Measurements from ENCODE around the gene CDH15. TPM values are rescaled to one million over a fixed set of nuclear protein-coding genes. Genes with fewer than 3 reads are reported as not detected.

Gene CDH15
- total RNA-seq, 1 donor from 2014 or later, result not detected

- H4K20me1 ChIP-seq (ENCODE audit: low read depth), result no peaks in the 10 kb centered on the region
- no peak overlapping the region for H3K27ac ChIP-seq
- H3K79me2 ChIP-seq (ENCODE audit: low read depth), result no peaks in the 10 kb centered on the region
- no peak overlapping the region for H3K4me3 Mint-ChIP-seq
- H3F3A ChIP-seq (ENCODE audit: low read depth), result peaks cover 11% of the 10 kb centered on the region
- H3K4me2 ChIP-seq, result no peak overlapping the region
- H3K4me1 Mint-ChIP-seq, result no peaks in the 10 kb centered on the region
- no peaks in the 10 kb centered on the region for H3K36me3 ChIP-seq
- H2AFZ ChIP-seq (replicated peaks), result no peak overlapping the region
- H3K27me3 ChIP-seq, result peaks cover 80% of the 10 kb centered on the region
- no peaks in the 10 kb centered on the region for H3K9me3 ChIP-seq (ENCODE audit: low read depth)
- H3K9ac ChIP-seq, result no peak overlapping the region
- no peaks in the 10 kb centered on the region for H3K4me1 ChIP-seq
- H3K4me3 ChIP-seq, result no peak overlapping the region
- H3K27me3 Mint-ChIP-seq (ENCODE audit: insufficient read depth, low read depth), result peaks cover 23% of the 10 kb centered on the region
- peak; percentile 14 for DNase-seq (ENCODE audit: low spot score)
- no peaks in the 10 kb centered on the region for H3K9me3 Mint-ChIP-seq
- H3K27ac Mint-ChIP-seq, result no peak overlapping the region
- TF ChIP-seq EZH2 (IDR thresholded peaks at IDR 0.05) (no peak), EZH2phosphoT487 (IDR thresholded peaks at IDR 0.05) (no peak)
- TF ChIP-seq, protein P1, sequence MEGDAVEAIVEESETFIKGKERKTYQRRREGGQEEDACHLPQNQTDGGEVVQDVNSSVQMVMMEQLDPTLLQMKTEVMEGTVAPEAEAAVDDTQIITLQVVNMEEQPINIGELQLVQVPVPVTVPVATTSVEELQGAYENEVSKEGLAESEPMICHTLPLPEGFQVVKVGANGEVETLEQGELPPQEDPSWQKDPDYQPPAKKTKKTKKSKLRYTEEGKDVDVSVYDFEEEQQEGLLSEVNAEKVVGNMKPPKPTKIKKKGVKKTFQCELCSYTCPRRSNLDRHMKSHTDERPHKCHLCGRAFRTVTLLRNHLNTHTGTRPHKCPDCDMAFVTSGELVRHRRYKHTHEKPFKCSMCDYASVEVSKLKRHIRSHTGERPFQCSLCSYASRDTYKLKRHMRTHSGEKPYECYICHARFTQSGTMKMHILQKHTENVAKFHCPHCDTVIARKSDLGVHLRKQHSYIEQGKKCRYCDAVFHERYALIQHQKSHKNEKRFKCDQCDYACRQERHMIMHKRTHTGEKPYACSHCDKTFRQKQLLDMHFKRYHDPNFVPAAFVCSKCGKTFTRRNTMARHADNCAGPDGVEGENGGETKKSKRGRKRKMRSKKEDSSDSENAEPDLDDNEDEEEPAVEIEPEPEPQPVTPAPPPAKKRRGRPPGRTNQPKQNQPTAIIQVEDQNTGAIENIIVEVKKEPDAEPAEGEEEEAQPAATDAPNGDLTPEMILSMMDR (IDR thresholded peaks at IDR 0.05), result no peak
- no peaks in the 10 kb centered on the region for H3K36me3 Mint-ChIP-seq
These were observed 22.2 kb downstream of the CDH15 start for GRCh38 chr16:89193576-89194293.

- no peaks in the 10 kb centered on the region for H3K4me1 ChIP-seq
- H3K9me3 ChIP-seq (ENCODE audit: low read depth), result no peaks in the 10 kb centered on the region
- no peak overlapping the region for H3K27ac ChIP-seq
- no peak for DNase-seq (ENCODE audit: low spot score)
- no peak overlapping the region for H3K4me3 ChIP-seq
- no peaks in the 10 kb centered on the region for H3K4me1 Mint-ChIP-seq
- no peak for TF ChIP-seq EZH2phosphoT487 (IDR thresholded peaks at IDR 0.05)
- TF ChIP-seq, protein P1 (IDR thresholded peaks at IDR 0.05), result no peak
- TF ChIP-seq EZH2 (IDR thresholded peaks at IDR 0.05), result no peak
- H3K9me3 Mint-ChIP-seq, result no peaks in the 10 kb centered on the region
- no peak overlapping the region for H3K4me2 ChIP-seq
- H3K27me3 ChIP-seq, result peaks cover 85% of the 10 kb centered on the region
- H3K9ac ChIP-seq, result no peak overlapping the region
- H3K36me3 Mint-ChIP-seq, result no peaks in the 10 kb centered on the region
- H3K79me2 ChIP-seq (ENCODE audit: low read depth), result no peaks in the 10 kb centered on the region
- peaks cover under 1% of the 10 kb centered on the region for H4K20me1 ChIP-seq (ENCODE audit: low read depth)
- no peak overlapping the region for H3K27ac Mint-ChIP-seq
- no peaks in the 10 kb centered on the region for H3K36me3 ChIP-seq
- peaks cover 15% of the 10 kb centered on the region for H3K27me3 Mint-ChIP-seq (ENCODE audit: insufficient read depth, low read depth)
- no peak overlapping the region for H2AFZ ChIP-seq (replicated peaks)
- H3K4me3 Mint-ChIP-seq, result no peak overlapping the region
- H3F3A ChIP-seq (ENCODE audit: low read depth), result peaks cover 9% of the 10 kb centered on the region
These were observed 23.1 kb downstream of the CDH15 start for GRCh38 chr16:89194340-89195311.

GRCh38 chr16:89195521-89196171 is 24.1 kb downstream of the CDH15 start:
- Histone ChIP-seq H3K79me2 (ENCODE audit: low read depth) (no peaks in the 10 kb centered on the region), H3K4me2 (no peak overlapping the region), H2AFZ (replicated peaks) (no peak overlapping the region), H3K4me3 (no peak overlapping the region), H3K27me3 (peaks cover 85% of the 10 kb centered on the region), H3K27ac (no peak overlapping the region), H3K36me3 (no peaks in the 10 kb centered on the region), H3K9me3 (ENCODE audit: low read depth) (no peaks in the 10 kb centered on the region), H4K20me1 (ENCODE audit: low read depth) (peaks cover 10% of the 10 kb centered on the region), H3K4me1 (peaks cover 6% of the 10 kb centered on the region), H3F3A (ENCODE audit: low read depth) (peaks cover 9% of the 10 kb centered on the region), H3K9ac (no peak overlapping the region)
- TF ChIP-seq, protein P1 (IDR thresholded peaks at IDR 0.05), result no peak
- TF ChIP-seq EZH2 (IDR thresholded peaks at IDR 0.05) (no peak), EZH2phosphoT487 (IDR thresholded peaks at IDR 0.05) (no peak)
- H3K27me3 Mint-ChIP-seq (ENCODE audit: insufficient read depth, low read depth), result peaks cover 19% of the 10 kb centered on the region
- no peaks in the 10 kb centered on the region for H3K36me3 Mint-ChIP-seq
- DNase-seq (ENCODE audit: low spot score), result no peak
- H3K4me3 Mint-ChIP-seq, result no peak overlapping the region
- no peak overlapping the region for H3K27ac Mint-ChIP-seq
- peaks cover 6% of the 10 kb centered on the region for H3K4me1 Mint-ChIP-seq
- no peaks in the 10 kb centered on the region for H3K9me3 Mint-ChIP-seq

Measured in neural progenitor cell (in vitro differentiated cells).